H9 (cell line): ENCODE measurements around the gene NECTIN1. TPM values are rescaled to one million over a fixed set of nuclear protein-coding genes. Genes with fewer than 3 reads are reported as not detected.

Source experiments
- DNase-seq: peaks from one replicate; pipeline ENCODE4 v3.0.0-alpha.2; 2017
- H2AFZ ChIP-seq: one replicate; pipeline ENCODE4 v1.6.1; 2013; ENCODE audit warnings: mild to moderate bottlenecking, low read length, control low read depth, moderate library complexity
- H2AK5ac ChIP-seq: 2 replicates; pipeline ENCODE4 v1.6.1; 2013; ENCODE audit warnings: low read length, control low read depth, mixed read lengths; ENCODE audit not compliant: insufficient read length
- H2BK120ac ChIP-seq: one replicate; pipeline ENCODE4 v1.6.1; 2013; ENCODE audit warnings: low read depth, mild to moderate bottlenecking, low read length, control low read depth, inconsistent platforms; ENCODE audit not compliant: poor library complexity, severe bottlenecking
- H2BK12ac ChIP-seq: 2 replicates; pipeline ENCODE4 v1.6.1; 2013; ENCODE audit warnings: low read length, control low read depth, mixed read lengths, low read depth; ENCODE audit not compliant: insufficient read length
- H2BK15ac ChIP-seq: 2 replicates; pipeline ENCODE4 v1.6.1; 2013; ENCODE audit warnings: low read depth, low read length, control low read depth
- H2BK20ac ChIP-seq: one replicate; pipeline ENCODE4 v1.6.1; 2013; ENCODE audit warnings: low read depth, mild to moderate bottlenecking, low read length, control low read depth, inconsistent platforms; ENCODE audit not compliant: poor library complexity, severe bottlenecking
- H2BK5ac ChIP-seq: 2 replicates; pipeline ENCODE4 v1.6.1; 2013; ENCODE audit warnings: low read length, control low read depth, mixed read lengths; ENCODE audit not compliant: insufficient read length
- H3K14ac ChIP-seq: 2 replicates; pipeline ENCODE4 v1.6.1; 2013; ENCODE audit warnings: low read length, control low read depth; ENCODE audit not compliant: insufficient read depth
- H3K18ac ChIP-seq: 2 replicates; pipeline ENCODE4 v1.6.1; 2013; ENCODE audit warnings: low read depth, mild to moderate bottlenecking, mixed read lengths, low read length, control low read depth; ENCODE audit not compliant: insufficient read length
- H3K23ac ChIP-seq: 2 replicates; pipeline ENCODE4 v1.6.1; 2013; ENCODE audit warnings: low read length, control low read depth, mixed read lengths, low read depth; ENCODE audit not compliant: insufficient read length
- H3K23me2 ChIP-seq: 2 replicates; pipeline ENCODE4 v1.6.1; 2013; ENCODE audit warnings: low read depth, mild to moderate bottlenecking, mixed read lengths, low read length, control low read depth; ENCODE audit not compliant: insufficient read length, poor library complexity, severe bottlenecking
- H3K27ac ChIP-seq: 2 replicates; pipeline ENCODE4 v1.5.1; 2013; ENCODE audit warnings: low read length, control low read depth, mixed read lengths, low read depth; ENCODE audit not compliant: insufficient read length
- H3K27me3 ChIP-seq: 2 replicates; pipeline ENCODE4 v1.6.1; 2013; ENCODE audit warnings: low read length, control low read depth, inconsistent platforms; ENCODE audit not compliant: insufficient read depth
- H3K4ac ChIP-seq: 2 replicates; pipeline ENCODE4 v1.6.1; 2013; ENCODE audit warnings: low read depth, mild to moderate bottlenecking, control low read depth, inconsistent platforms, low read length, moderate library complexity
- H3K4me1 ChIP-seq: 2 replicates; pipeline ENCODE4 v1.6.1; 2013; ENCODE audit warnings: low read length, control low read depth, inconsistent platforms; ENCODE audit not compliant: insufficient read depth
- H3K4me2 ChIP-seq: 2 replicates; pipeline ENCODE4 v1.6.1; 2013; ENCODE audit warnings: low read length, control low read depth, mixed read lengths; ENCODE audit not compliant: insufficient read length, insufficient read depth
- H3K56ac ChIP-seq: 2 replicates; pipeline ENCODE4 v1.6.1; 2013; ENCODE audit warnings: low read depth, mild to moderate bottlenecking, mixed read lengths, low read length, control low read depth; ENCODE audit not compliant: insufficient read length
- H3K79me1 ChIP-seq: 2 replicates; pipeline ENCODE4 v1.6.1; 2013; ENCODE audit warnings: low read depth, mild to moderate bottlenecking, moderate library complexity, low read length, control low read depth, inconsistent platforms; ENCODE audit not compliant: insufficient read depth, poor library complexity, severe bottlenecking
- H3K79me2 ChIP-seq: 2 replicates; pipeline ENCODE4 v1.6.1; 2013; ENCODE audit warnings: low read length, control low read depth, inconsistent platforms; ENCODE audit not compliant: insufficient read depth
- H3K9ac ChIP-seq: 2 replicates; pipeline ENCODE4 v1.6.1; 2013; ENCODE audit warnings: low read length, control low read depth, mixed read lengths; ENCODE audit not compliant: insufficient read length; ENCODE audit errors: extremely low read depth
- H3K9me3 ChIP-seq: one replicate; pipeline ENCODE4 v1.6.1; 2013; ENCODE audit warnings: low read depth, low read length, inconsistent platforms; ENCODE audit not compliant: control insufficient read depth
- H3T11ph ChIP-seq: one replicate; pipeline ENCODE4 v1.6.1; 2013; ENCODE audit warnings: mild to moderate bottlenecking, low read length, control low read depth, inconsistent platforms
- H4K20me1 ChIP-seq: one replicate; pipeline ENCODE4 v1.6.1; 2013; ENCODE audit not compliant: control insufficient read depth, insufficient read length, insufficient read depth
- H4K5ac ChIP-seq: 2 replicates; pipeline ENCODE4 v1.6.1; 2013; ENCODE audit warnings: low read depth, mild to moderate bottlenecking, mixed read lengths, low read length, control low read depth; ENCODE audit not compliant: insufficient read length
- H4K8ac ChIP-seq: replicated peaks from 2 replicates; pipeline ENCODE4 v1.6.1; 2013; ENCODE audit warnings: low read length, control low read depth, mixed read lengths, low read depth; ENCODE audit not compliant: insufficient read length
- H4K91ac ChIP-seq: 2 replicates; pipeline ENCODE4 v1.6.1; 2013; ENCODE audit warnings: low read depth, mild to moderate bottlenecking, moderate library complexity, mixed read lengths, low read length, control low read depth; ENCODE audit not compliant: insufficient read length
- H3K27ac Mint-ChIP-seq, 3 experiments: 2 replicates in 2 of 3; 3 replicates in 1 of 3; pipeline ENCODE4 v1.8.0; 2020 to 2021; ENCODE audit warnings: mixed read lengths in 3 of 3, mild to moderate bottlenecking in 1 of 3, moderate library complexity in 1 of 3
- H3K27me3 Mint-ChIP-seq: 2 replicates; pipeline ENCODE4 v1.8.0; 2021; ENCODE audit warnings: low read depth, mild to moderate bottlenecking, moderate library complexity, mixed read lengths
- H3K36me3 Mint-ChIP-seq, 3 experiments: 2 replicates in 2 of 3; 3 replicates in 1 of 3; pipeline ENCODE4 v1.8.0; 2020 to 2021; ENCODE audit warnings: low read depth in 3 of 3, mixed read lengths in 3 of 3; ENCODE audit not compliant: insufficient read depth in 1 of 3
- H3K4me1 Mint-ChIP-seq, 2 experiments: 2 replicates each; pipeline ENCODE4 v1.8.0; 2020; ENCODE audit warnings: mixed read lengths in 2 of 2
- H3K4me3 Mint-ChIP-seq, 2 experiments: 2 replicates in 1 of 2; 3 replicates in 1 of 2; pipeline ENCODE4 v1.8.0; 2020 to 2021; ENCODE audit warnings: mild to moderate bottlenecking in 2 of 2, mixed read lengths in 2 of 2, moderate library complexity in 1 of 2
- H3K9me3 Mint-ChIP-seq, 2 experiments: 2 replicates in 1 of 2; 3 replicates in 1 of 2; pipeline ENCODE4 v1.8.0; 2020; ENCODE audit warnings: mild to moderate bottlenecking in 2 of 2, mixed read lengths in 2 of 2, moderate library complexity in 1 of 2
- WGBS: extraction: QIAGEN DNeasy Blood & Tissue Kit; methylation state at CpG from one replicate; pipeline ENCODE4 v1.1.7; 2013; ENCODE audit warnings: missing lambda C conversion rate, low lambda C conversion rate, mixed read lengths; ENCODE audit not compliant: insufficient read length; ENCODE audit errors: extremely low coverage; 5-methylcytosine and 5-hydroxymethylcytosine counted together
- total RNA-seq: library from RNA; stranded (reverse); gene quantifications from 2 replicates; pipeline ENCODE4 v1.2.1, GENCODE V29; 2021
- TF ChIP-seq, protein P1 (sequence below): fragments of 200-600 bp; sonication (generic); conservative IDR thresholded peaks from 3 replicates; pipeline ENCODE4 v1.8.0; 2021; ENCODE audit warnings: antibody characterized with exemption, mild to moderate bottlenecking

Gene NECTIN1
- total RNA-seq, 1 experiment from 2014 or later = 113 TPM

DNA sequence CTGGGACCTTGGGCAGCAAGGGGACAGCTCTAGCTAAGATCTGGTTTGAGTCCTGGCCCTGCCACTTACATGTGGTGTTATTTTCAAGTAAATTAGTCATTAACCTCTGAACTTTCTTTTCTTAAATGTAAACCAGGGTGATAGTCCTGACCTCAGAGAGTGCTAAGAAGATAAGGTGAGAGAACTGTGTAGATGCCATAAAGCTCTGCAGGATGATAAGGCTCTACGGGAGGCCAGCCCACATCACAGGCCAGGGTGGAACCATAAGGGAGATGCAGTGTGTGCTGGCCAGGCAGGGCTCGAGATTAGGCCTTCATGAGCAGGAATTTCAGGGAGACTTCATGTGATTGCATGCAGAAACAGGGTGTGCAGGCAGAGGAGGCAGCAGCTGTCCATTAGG is 24.2 kb downstream of the NECTIN1 start:
- H3K4me1 Mint-ChIP-seq = peaks cover 30 to 38% of the 10 kb centered on the region in 2 experiments
- Histone ChIP-seq H3K27me3 (no peaks in the 10 kb centered on the region), H4K20me1 (peaks cover under 1% of the 10 kb centered on the region), H3K18ac (no peak overlapping the region), H3K4ac (no peak overlapping the region), H4K5ac (no peak overlapping the region), H3K79me1 (peaks cover 15% of the 10 kb centered on the region), H3K4me2 (no peak overlapping the region), H2BK5ac (no peak overlapping the region), H3K4me1 (no peaks in the 10 kb centered on the region; the same call in 1 of the 2 replicates), H2AK5ac (no peak overlapping the region), H2AFZ (no peak overlapping the region), H2BK20ac (no peak overlapping the region), H2BK12ac (no peak overlapping the region), H3T11ph (no peak overlapping the region), H3K56ac (no peak overlapping the region), H2BK15ac (no peak overlapping the region), H4K8ac (no peak overlapping the region), H3K23ac (no peak overlapping the region), H3K14ac (no peak overlapping the region), H2BK120ac (no peak overlapping the region), H3K27ac (no peak overlapping the region), H3K23me2 (no peaks in the 10 kb centered on the region), H3K79me2 (peaks cover 14% of the 10 kb centered on the region; the same call in 1 of the 2 replicates), H3K9me3 (no peaks in the 10 kb centered on the region), H4K91ac (no peak overlapping the region), H3K9ac (no peak overlapping the region)
- no peak for DNase-seq
- no peak overlapping the region for H3K4me3 Mint-ChIP-seq
- peaks cover 0 to 14% (median 10%) of the 10 kb centered on the region in 3 experiments for H3K36me3 Mint-ChIP-seq
- no peaks in the 10 kb centered on the region for H3K27me3 Mint-ChIP-seq
- H3K27ac Mint-ChIP-seq = no peak overlapping the region
- TF ChIP-seq, protein P1, sequence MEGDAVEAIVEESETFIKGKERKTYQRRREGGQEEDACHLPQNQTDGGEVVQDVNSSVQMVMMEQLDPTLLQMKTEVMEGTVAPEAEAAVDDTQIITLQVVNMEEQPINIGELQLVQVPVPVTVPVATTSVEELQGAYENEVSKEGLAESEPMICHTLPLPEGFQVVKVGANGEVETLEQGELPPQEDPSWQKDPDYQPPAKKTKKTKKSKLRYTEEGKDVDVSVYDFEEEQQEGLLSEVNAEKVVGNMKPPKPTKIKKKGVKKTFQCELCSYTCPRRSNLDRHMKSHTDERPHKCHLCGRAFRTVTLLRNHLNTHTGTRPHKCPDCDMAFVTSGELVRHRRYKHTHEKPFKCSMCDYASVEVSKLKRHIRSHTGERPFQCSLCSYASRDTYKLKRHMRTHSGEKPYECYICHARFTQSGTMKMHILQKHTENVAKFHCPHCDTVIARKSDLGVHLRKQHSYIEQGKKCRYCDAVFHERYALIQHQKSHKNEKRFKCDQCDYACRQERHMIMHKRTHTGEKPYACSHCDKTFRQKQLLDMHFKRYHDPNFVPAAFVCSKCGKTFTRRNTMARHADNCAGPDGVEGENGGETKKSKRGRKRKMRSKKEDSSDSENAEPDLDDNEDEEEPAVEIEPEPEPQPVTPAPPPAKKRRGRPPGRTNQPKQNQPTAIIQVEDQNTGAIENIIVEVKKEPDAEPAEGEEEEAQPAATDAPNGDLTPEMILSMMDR = no peak
- WGBS = no CpG with 5 or more reads among the region's 2 CpGs
- H3K9me3 Mint-ChIP-seq = no peaks in the 10 kb centered on the region; a peak in 1 of 5 replicates
